Erythroblast (primary cell): Measurements from ENCODE around the gene COMMD10.

Experiments
- GATA1 ChIP-seq: IDR thresholded peaks from 2 replicates; pipeline ENCODE4 v1.6.1; 2011; ENCODE audit warnings: low read depth, mild to moderate bottlenecking, control low read depth, low read length, moderate library complexity
- POLR2A ChIP-seq: IDR thresholded peaks from 2 replicates; pipeline ENCODE4 v1.6.1; 2011; ENCODE audit warnings: mild to moderate bottlenecking, low read length

DNA sequence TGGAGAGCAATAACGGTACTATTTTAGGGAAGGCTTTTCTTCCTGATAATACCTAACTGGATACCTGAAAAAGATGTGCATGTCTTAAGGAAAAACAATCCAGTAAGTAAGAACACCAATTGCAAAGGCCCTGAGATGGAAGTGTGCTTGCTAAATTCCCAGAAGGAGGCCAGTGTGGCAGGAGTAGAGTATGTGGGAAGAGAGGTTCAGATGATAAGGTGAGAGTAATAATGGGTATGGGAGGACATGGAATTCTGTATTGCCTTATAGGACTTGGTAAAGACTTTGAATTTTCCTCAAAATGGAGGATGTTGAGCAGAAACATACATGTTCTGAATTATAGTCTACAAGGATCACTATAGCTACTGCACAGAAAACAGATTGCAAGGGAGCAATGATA, 89.3 kb downstream of the COMMD10 start:
- TF ChIP-seq POLR2A: no peak
- no peak for TF ChIP-seq GATA1
